GM21825 (cell line): ENCODE measurements around the gene PLAAT4.

Experiments used
- ATAC-seq: cut with Tn5 transposase; IDR thresholded peaks from one replicate; pipeline ENCODE4 v1.9.1; 2021; ENCODE audit warnings: mild to moderate bottlenecking, moderate library complexity; ENCODE audit not compliant: unreplicated experiment

PLAAT4 gene, protein sequence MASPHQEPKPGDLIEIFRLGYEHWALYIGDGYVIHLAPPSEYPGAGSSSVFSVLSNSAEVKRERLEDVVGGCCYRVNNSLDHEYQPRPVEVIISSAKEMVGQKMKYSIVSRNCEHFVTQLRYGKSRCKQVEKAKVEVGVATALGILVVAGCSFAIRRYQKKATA

DNA sequence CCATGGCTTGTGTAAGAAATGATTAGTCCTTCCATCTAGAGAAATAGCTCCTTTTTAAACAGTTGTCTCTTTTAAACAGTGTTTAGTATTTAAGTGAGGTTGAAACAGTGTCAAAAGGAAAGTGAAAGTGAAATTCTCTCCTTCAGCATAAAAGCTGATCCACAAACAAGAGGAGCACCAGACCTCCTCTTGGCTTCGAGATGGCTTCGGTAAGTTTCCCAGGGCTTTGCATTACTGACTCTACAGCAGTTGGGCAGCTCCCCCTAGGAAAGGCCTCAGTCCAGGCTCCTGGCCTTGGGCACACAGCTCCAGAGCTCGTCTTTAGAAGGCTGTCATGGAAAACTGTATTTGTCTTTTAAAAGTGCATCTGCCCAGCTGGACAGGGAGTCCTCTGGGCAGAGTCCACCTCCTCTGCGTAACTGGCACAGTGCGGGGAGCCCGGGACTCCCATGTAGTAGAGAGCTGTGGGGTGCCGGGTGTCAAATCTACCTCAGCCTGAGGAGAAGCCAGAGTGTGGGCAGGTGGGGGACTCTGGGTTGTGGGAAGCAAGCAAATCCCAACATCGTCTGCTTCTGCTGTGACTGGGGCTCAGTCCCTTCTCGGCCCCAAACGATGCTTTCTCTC, at the start of gene PLAAT4:
Gene PLAAT4, plus strand, starts transcription at position 140 of the 624 bp plus-strand sequence. Its CDS starts 61 bp downstream, at position 201.
- ATAC-seq, result no peak

DNA sequence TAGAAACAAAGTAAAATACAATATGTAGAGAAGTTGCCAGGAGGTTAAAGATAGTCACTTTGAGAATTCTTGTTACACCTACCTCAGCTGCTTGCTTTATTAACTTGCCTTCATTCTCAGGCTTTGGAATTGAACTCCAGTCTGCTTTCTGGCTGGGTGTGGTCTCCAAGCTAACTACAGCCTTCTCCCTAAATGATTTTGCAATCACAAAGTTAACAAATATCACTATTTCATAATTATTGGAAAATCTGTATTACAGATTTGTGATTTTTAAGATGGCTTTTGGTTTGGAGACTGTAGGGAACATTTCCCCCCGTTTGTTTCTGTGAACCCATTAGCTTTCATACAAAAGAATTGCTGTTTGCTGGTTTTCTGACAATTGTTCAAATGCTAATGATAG, 47.8 kb upstream of the PLAAT4 start:
- ATAC-seq, result no peak

DNA sequence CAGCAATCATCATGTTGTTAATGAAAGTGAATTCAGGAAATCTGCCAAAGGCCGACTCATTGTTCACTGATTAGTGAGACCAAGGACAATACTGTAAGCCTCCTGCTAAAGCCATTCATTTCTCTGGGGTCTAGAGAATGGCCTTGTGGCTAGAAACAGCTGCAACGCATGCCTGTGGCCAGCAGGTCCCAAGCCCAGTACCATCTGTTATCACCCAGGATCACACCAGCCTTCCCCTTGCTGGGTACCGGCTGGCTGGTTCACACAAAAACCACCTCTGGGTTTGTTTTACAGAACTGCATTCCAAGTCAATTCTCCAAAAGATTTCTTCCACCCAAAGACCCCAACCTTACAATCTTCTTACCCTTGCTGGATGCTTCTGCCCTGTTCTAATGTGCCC, 46.7 kb upstream of the PLAAT4 start:
- no peak for ATAC-seq

DNA sequence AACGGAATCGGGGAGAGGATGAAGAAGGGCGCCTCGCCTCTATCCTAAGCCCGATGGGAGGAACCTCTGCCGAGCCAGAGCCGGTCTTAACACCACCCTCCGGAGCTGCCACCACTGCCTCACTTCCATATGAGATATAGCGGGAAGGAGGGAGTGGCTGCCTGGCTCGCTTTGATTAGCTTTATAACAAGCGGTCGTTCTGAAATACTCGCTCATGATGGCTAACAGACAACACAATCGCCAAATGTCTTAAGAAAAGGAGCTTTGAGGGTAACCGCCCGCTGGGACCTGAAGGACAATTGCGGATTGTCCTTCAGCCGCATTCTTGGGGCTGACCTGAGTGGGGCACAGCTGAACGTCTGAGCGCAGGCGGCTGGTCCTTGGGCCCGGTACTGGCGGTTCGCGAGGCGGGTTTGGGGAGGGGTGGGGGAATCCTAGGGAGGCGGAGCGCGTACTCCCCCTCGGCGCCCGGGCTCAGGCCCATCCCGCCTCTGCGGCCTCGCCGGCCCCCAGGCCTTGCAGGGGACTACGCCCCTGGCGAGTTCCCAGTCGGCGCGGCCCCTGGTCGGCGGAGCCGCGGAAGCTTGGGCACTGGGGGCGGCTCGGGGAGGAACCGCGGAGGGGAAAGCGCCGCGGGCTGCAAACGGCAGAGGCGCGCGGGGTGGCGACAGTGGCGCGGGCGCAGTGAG, 45.9 kb upstream of the PLAAT4 start, which contains the start of gene PLAAT5:
Gene PLAAT5, minus strand, starts transcription at position 617 of the 689 bp plus-strand sequence. Its CDS starts 133 bp downstream, at position 484.
- ATAC-seq, result no peak

DNA sequence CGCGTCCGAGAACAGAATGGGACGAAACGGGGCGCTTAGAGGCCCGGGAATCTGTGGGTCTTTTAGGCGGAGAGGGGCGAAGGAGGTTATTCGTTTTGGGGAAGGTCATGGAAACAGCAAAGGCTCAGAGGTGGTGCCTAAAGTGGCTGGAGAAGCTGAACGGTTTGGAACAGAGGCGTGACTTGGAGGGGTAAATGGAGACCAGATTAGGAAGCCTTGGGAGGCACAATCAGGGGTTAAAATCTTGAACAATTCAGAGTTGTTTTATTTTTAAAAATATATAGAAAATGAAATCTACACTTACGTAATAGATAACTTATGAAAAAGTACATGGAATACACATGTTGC, 45.4 kb upstream of the PLAAT4 start:
- ATAC-seq, result no peak

DNA sequence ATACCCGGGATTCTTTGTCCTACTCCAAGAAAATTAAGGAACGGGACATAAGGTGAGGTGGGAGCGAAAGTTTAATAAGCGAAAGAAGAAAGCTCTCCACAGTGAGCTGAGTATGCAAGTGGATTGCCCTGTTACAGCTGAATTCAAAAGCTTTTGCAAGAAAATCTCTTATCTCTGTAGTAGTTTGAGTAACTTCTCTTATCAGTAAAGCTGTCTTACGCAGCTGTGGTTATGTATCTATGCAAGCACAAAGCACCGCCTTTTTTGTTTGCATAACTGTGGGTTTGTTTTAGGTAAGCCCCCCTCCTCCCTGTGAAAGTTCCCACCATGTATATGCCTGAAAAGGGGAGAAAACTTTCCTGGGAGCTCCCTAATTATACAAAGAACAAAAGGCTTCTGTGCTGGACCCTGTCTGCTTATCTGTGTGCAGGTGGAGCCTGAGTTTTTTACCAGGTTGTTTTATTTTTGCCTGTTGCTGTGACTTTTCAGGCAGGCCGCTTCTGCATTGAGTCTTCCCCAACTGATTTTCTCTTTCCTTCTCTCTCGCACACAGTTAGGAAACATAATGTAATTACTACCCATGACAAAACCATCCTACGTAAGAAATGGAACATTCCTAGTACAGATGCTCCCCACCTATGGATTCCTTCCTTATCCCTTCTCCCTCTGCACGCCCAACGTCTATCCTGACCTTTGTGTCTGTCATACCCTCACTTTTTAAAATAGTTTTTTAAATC, 44.8 kb upstream of the PLAAT4 start:
- no peak for ATAC-seq

DNA sequence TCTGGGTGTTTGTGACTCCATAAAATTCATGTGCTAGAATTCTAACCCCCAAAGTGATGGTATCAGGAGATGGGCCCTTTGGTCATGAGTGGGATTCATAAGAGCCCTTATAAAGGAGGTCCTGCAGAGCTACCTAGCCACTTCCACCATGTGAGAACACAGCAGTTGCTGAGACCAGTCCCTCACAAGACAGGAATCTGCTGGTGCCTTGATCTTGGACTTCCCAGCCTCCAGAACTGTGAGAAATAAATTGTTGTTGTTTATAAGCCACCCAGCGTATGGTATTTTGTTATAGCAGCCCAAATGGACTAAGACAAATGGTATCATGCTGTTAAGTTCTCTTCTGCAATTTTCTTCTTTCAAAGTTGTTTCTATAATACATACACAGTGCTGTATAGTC, 44.2 kb upstream of the PLAAT4 start:
- no peak for ATAC-seq

DNA sequence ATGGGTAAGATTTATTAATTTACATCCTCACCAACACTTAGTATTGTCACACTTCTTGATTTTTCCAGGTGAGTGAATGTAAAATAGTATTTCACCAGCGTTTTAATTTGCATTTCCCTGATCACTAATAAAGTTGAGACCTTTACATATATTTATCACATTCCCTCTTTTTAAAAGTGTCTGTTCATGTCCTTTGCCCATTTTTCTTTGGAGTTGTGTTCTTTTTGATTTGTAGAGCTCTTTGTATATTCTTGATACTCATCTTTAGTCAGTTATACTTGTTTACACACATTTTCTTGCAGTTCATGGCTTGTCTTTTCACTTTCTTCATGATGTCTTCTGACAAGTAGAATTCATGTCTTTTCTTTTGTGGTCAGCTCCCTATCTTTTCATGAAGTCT, 43.5 kb upstream of the PLAAT4 start:
- ATAC-seq, result no peak

DNA sequence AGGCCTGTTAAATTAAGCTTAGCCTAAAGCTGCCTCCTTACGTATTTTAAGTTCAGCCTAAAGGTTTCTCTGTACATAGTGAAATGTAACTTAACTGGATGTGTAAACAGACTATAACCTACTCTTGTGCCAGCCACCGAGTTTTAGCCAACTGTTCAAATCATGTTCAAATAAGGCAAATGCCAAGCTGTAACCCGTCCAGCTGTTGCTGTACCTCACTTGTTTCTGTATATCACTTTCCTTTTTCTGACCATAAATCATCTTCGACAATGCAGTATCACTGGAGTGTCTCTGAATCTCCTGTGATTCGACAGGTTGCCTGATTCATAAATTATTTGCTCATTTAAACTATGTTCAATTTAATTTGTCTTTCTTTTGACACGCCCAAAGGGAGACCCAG, 41.6 kb upstream of the PLAAT4 start:
- ATAC-seq, result no peak

DNA sequence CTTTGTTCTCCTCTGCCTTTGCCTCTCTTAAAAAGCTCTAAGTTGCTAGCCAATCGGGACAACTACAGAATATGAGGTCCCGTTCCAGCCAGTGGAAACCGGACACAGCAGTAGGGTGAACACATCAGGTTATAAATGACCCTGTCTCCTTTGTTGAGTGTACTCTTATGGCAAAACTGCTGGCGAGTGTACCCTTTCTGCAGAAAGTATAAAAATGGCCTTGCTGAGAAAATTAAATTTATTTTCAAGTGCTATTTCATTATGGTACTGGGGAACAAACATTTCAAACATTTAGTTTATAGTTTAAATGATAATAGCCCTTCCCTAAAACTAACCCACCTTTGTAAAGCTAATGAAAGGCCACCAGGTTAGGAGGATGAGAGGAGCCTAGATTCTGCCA, 36.7 kb upstream of the PLAAT4 start:
- ATAC-seq, result no peak

DNA sequence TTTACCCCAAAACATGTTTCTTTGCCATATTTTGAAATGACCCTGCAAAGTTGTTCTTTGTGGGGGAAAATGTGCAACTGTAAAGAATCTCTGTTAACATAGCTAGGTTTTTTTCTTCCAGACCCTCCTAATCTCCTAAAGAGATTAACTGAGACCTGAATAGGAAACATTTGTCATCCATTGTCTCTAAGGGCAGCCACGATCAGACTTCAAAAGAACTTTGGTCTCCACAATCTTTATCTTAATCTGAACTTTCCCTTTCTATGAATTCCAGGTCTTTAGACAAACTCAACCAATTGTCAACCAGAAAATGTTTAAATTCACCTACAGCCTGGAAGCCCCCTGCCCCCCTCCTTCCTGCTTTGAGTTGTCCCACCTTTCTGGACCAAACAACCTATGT, 35.4 kb upstream of the PLAAT4 start:
- no peak for ATAC-seq

DNA sequence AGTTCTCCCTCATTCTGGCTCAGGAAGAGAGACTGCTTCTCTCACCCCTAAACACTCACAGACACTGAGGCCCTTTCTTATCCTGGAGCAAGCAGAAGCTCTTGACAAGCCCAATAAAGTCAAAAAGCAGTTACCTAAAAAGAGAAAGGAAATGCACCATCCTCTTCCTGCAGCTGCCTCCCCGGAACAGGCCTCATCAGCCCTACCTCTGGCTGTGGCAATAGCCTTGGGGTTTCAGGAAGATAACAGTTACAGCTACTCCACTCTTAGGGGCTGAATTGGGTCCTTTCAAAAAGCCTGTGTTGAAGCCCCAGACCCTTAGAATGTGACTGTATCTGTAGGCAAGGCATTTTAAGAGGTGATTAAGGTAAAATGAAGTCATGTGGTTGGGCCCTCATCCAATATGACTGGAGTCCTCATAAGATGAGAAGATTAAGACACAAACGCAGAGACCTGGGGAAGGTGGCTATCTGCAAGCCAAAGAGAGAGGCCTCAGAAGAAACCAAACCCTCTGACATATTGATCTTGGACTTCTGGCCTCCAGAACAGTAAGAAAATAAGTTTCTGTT, 34.3 kb upstream of the PLAAT4 start:
- no peak for ATAC-seq

DNA sequence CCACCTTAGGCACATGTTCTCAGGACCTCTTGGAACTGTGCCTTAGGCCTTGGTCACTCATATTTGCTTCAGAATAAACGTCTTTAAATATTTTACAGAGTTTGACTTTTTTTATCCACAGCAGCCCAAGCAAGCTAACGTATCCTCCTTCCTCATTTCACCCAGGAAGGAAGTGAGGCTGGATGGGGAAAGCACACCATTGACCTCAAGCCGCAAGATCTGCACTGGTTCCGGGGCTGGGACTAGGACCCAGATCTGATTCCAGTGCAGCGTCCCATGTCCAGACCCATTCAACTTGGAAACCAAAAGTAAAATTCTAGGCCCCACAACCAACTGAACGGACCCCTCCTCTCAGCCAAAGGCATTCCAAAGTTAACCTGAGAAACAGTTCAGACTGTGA, 33.1 kb upstream of the PLAAT4 start:
- ATAC-seq, result no peak

DNA sequence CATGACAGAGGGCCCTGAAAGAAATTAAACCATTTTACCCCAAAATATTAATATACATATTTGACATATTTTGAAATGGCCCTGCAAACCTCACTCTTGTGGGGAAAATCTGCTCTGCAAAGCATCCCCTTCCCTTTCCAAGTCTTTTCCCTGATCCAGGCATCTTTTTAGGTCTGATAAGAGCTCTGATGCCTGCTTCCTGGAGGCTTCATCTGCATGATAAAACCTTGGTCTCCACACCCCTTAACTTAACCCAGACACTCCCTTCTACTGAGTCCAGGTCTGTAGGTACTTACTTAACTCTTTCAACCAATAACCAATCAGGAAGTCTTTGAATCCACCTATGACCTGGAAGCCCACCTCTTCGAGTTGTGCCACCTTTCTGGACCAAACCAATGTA, 32.6 kb upstream of the PLAAT4 start:
- ATAC-seq, result no peak

DNA sequence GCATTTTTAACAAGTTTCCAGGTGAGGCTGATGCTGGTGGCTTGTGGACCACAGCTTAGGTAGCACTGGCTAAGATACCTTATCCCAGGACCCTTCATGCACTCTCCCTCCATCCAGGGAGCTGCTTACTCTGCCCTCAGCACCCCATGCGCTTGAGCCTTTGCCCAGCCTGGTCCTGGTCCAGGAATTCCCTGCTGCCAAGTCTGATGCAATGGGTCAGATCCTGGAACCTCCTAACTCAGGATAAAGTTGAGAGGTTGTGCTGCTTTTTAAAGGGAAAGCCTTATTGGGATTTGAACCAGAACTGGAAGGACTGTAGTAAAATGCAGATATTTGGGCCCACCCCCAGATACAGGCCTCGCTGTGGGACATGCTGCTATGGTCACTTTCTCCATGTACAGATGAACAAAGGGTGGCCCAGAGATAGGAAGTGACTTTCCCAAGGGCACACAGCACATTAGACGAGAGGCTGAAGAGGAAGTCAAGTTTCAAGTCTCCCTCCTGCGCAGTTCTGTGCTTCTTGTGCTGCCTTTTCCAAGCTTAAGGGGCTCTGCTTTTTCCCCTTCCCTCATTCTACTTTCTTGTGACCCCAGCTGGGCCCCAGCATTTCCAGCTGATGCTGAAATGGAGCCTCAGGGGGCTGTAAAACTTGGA, 31.5 kb upstream of the PLAAT4 start:
- ATAC-seq, result no peak

DNA sequence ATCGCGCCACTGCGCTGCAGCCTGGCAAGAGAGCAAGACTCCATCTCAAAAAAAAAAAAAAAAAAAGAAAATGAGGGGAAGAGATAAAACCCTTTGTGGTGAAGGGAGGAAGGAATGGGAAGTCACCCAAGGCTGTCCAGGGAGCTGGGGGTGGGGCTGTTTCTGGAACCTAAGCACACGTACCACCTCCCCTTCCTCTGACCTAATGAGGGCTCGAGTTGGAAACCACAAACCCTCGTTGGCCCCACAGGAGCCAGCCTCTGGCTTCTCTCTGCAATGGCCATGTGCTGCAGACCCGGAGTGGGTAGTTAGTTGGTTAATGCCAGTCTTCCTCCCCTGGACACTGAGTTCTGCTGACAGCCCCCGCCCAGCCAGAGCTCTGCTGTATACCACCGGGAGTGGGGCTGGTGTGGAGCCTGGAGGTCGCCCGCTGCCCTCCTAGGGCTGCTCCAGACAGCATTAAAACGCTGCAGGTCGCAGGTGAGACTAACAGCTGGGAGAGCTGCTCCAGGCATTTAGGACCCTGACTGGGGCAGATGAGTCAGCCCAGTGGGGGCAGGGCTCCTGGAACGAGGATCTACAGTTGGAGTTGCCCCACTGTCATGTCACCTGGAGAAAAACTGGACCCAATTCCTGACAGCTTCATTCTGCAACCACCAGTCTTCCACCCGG, 30.6 kb upstream of the PLAAT4 start, which contains the start of gene LGALS12:
Gene LGALS12, plus strand, starts transcription at position 228 of the 672 bp plus-strand sequence. Its CDS starts 375 bp downstream, at position 603.
- ATAC-seq, result no peak

DNA sequence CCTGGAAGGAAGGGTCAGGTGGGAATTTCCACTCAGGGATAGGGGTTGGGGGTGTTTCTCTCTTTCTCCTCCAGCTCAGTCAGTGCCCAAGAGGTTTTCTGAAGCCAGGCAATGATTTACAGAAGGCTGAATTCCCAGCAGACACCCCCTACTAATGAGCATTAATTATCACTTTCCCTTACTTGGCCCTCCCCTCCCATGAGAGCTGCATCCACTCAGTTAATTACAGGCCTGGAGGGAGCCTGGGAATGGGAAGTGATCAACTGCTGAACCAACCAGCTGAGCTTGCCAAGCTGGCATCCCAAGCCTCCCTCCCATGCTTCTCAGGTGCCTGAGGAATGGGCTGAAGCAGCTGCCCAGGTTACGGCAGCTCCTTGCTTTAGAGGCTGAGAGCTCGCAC, 29.7 kb upstream of the PLAAT4 start:
- ATAC-seq, result no peak

DNA sequence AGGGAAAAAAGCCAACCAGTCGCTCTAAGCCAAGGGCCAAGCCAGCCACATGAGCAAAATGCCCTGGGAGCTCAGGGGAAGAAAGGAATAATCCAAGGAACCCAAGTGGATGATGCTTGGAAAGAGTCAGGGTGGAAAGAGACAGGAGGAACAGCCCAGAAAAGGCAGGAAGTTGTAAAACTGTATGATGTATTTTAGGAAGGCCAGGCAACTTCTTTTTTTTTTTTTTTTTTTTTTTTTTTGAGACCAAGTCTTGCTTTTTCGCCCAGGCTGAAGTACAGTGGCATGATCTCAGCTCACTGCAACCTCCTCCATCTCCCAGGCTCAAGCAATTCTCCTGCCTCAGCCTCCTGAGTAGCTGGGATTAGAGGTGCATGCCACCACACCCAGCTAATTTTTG, 29.1 kb upstream of the PLAAT4 start:
- no peak for ATAC-seq

DNA sequence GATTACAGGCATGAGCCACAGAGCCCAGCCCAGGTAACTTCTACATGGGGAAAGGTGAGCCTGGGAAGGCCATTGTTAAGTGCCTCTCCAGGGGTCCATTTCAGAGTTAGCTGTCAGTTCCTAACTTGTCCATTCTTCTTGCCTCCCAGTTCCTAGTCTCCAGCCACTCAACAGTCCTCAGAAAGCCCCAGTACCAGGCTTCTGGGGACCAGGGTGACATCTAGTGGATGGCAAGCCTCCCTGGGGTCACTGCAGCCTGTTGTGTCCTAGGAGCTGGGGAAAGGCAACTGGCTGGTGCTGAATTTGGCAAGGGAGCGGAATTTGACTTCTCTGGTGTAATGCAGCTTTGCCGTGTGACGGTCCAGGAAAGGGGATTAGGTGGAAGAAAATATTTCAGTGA, 28.6 kb upstream of the PLAAT4 start:
- no peak for ATAC-seq

DNA sequence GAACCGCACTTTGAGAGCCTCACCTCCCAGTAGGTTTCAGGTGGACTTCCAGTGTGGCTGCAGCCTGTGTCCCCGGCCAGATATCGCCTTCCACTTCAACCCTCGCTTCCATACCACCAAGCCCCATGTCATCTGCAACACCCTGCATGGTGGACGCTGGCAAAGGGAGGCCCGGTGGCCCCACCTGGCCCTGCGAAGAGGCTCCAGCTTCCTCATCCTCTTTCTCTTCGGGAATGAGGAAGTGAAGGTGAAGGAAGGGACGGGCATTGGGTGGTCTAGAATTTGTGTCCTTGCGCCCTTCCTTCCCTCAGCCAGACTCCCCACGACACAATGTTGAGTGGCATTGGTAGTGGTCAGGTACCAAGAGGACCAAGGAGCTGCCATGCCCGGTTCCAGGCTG, 27.9 kb upstream of the PLAAT4 start:
- no peak for ATAC-seq
